NCI-H748 (cell line): Measurements from ENCODE around the gene HCK.

Experiments used
- DNase-seq: peaks from one replicate; lab custom pipeline; 2025; ENCODE audit not compliant: unreplicated experiment; lab: John Stamatoyannopoulos, UW

HCK gene

GRCh38 chr20:32057656-32058184, 5.7 kb downstream of the HCK start:
- DNase-seq = no peak

GRCh38 chr20:32059189-32059588, 7.1 kb downstream of the HCK start:
- DNase-seq = no peak

- DNase-seq = no peak
Measured at GRCh38 chr20:32062776-32063170, 10.7 kb downstream of the HCK start.

- DNase-seq = no peak
Measured at GRCh38 chr20:32063695-32064094, 11.7 kb downstream of the HCK start.

GRCh38 chr20:32064667-32065066, 12.6 kb downstream of the HCK start:
- no peak for DNase-seq

GRCh38 chr20:32067234-32067821, 15.3 kb downstream of the HCK start:
- no peak for DNase-seq

- DNase-seq = no peak
Measured at GRCh38 chr20:32068174-32068573, 16.1 kb downstream of the HCK start.

- no peak for DNase-seq
Measured at GRCh38 chr20:32069711-32070110, 17.7 kb downstream of the HCK start.

GRCh38 chr20:32070282-32070681, 18.2 kb downstream of the HCK start:
- DNase-seq = no peak

GRCh38 chr20:32070690-32071213, 18.7 kb downstream of the HCK start:
- no peak for DNase-seq

- no peak for DNase-seq
Measured at GRCh38 chr20:32071395-32072167, 19.5 kb downstream of the HCK start.

GRCh38 chr20:32072168-32072750, 20.2 kb downstream of the HCK start:
- DNase-seq = peak; percentile 28

GRCh38 chr20:32075534-32075933, 23.5 kb downstream of the HCK start:
- DNase-seq = no peak

- no peak for DNase-seq
Measured at GRCh38 chr20:32077190-32077589, 25.1 kb downstream of the HCK start.

- no peak for DNase-seq
Measured at GRCh38 chr20:32078322-32078721, 26.3 kb downstream of the HCK start.

GRCh38 chr20:32078791-32079190, 26.7 kb downstream of the HCK start:
- DNase-seq = no peak

GRCh38 chr20:32079655-32080109, 27.6 kb downstream of the HCK start:
- no peak for DNase-seq

GRCh38 chr20:32080783-32081182, 28.7 kb downstream of the HCK start:
- DNase-seq = no peak

- DNase-seq = no peak
Measured at GRCh38 chr20:32083469-32083868, 31.4 kb downstream of the HCK start.

GRCh38 chr20:32087070-32087469, 35.0 kb downstream of the HCK start:
- DNase-seq = no peak

- DNase-seq = no peak
Measured at GRCh38 chr20:32088759-32089158, 36.7 kb downstream of the HCK start.
